ENCODE results near the gene CRTC3.

DNA sequence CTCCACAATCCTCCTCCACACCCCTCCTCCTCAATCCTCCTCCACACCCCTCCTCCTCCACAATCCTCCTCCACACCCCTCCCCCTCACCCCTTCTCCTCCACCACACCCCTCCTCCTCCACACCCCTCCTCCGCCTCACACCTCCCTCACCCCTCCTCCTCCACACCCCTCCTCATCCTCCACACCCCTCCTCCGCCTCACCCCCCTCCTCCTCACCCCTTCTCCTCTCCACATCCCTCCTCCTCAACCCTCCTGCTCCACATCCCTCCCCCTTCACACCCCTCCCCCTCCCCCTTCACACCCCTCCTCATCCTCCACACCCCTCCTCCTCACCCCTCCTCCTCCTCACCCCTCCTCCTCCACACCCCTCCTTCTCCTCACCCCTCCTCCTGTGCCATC is 117.6 kb downstream of the CRTC3 start:
- TF ChIP-seq CTCF (conservative IDR thresholded peaks at IDR 0.05; ENCODE audit: low read depth, low read length) (no peak), EZH2 (IDR thresholded peaks at IDR 0.05; ENCODE audit: borderline replicate concordance, low read depth, low read length, poor library complexity, severe bottlenecking) (no peak)

Measured in A673 (cell line).